MCF 10A (cell line): ENCODE data around the gene TMPRSS13. TPM values are rescaled to one million over a fixed set of nuclear protein-coding genes. Genes with fewer than 3 reads are reported as not detected.

Experiments
- BruUV-seq: library from RNA; stranded (reverse); fragments of 400-500 nt; replicated peaks from 2 replicates; lab custom pipeline; 2021; lab: Mats Ljungman, UMichigan
- CTCF ChIA-PET: fragments of 300-600 bp; sonication (Branson Sonifier 250); formaldehyde crosslinking; extraction: SDS; loops from one replicate; lab custom pipeline; 2021; ENCODE audit warnings: antibody characterized with exemption, inconsistent platforms; lab: Yijun Ruan, JAX
- POLR2A ChIA-PET: fragments of 300-600, 350-650 bp; sonication (Branson Sonifier 250); formaldehyde crosslinking; extraction: SDS; loops from one replicate; lab custom pipeline; 2020; ENCODE audit warnings: antibody characterized with exemption, inconsistent platforms; lab: Yijun Ruan, JAX
- DNase-seq: peaks from one replicate; pipeline ENCODE4 v3.0.0-alpha.2; 2018; ENCODE audit not compliant: unreplicated experiment
- H3K27ac Mint-ChIP-seq: one replicate; pipeline ENCODE4 v1.8.0; 2022; ENCODE audit warnings: mild to moderate bottlenecking, low read depth, mixed read lengths; ENCODE audit not compliant: unreplicated experiment
- H3K27me3 Mint-ChIP-seq: one replicate; pipeline ENCODE4 v1.8.0; 2022; ENCODE audit warnings: mixed read lengths; ENCODE audit not compliant: insufficient read depth, unreplicated experiment
- H3K36me3 Mint-ChIP-seq: one replicate; pipeline ENCODE4 v1.8.0; 2022; ENCODE audit warnings: mild to moderate bottlenecking, moderate library complexity, mixed read lengths; ENCODE audit not compliant: insufficient read depth, unreplicated experiment
- H3K4me1 Mint-ChIP-seq: one replicate; pipeline ENCODE4 v1.8.0; 2022; ENCODE audit warnings: mixed read lengths; ENCODE audit not compliant: insufficient read depth, unreplicated experiment
- H3K4me3 Mint-ChIP-seq: one replicate; pipeline ENCODE4 v1.8.0; 2022; ENCODE audit warnings: mild to moderate bottlenecking, moderate library complexity, mixed read lengths; ENCODE audit not compliant: unreplicated experiment
- H3K9me3 Mint-ChIP-seq: one replicate; pipeline ENCODE4 v1.8.0; 2022; ENCODE audit warnings: mixed read lengths; ENCODE audit not compliant: unreplicated experiment
- CTCF ChIP-seq: fragments of 200-600 bp; IDR thresholded peaks from one replicate; pipeline ENCODE4 v1.8.0; 2022; ENCODE audit warnings: antibody characterized with exemption, mild to moderate bottlenecking; ENCODE audit not compliant: unreplicated experiment
- intact Hi-C: fragments of 100-400 bp; cut with micrococcal nuclease; formaldehyde crosslinking; loops from 2 replicates; pipeline ENCODE4 v1.14.1; 2022
- total RNA-seq: library from RNA; stranded (reverse); gene quantifications from 2 replicates; pipeline ENCODE4 v1.2.3, GENCODE V29; 2022

TMPRSS13 gene
- total RNA-seq, 1 experiment from 2014 or later, result not detected

- no peaks in the 10 kb centered on the region for H3K4me1 Mint-ChIP-seq
- H3K4me3 Mint-ChIP-seq, result no peak overlapping the region
- no peak for DNase-seq
- H3K27me3 Mint-ChIP-seq, result peaks cover 46% of the 10 kb centered on the region
- intact Hi-C loops, result no loop called here
- CTCF ChIA-PET, result no interaction called here
- POLR2A ChIA-PET, result no interaction called here
- H3K27ac Mint-ChIP-seq, result no peak overlapping the region
- no peak for TF ChIP-seq CTCF
- H3K9me3 Mint-ChIP-seq, result no peaks in the 10 kb centered on the region
- BruUV-seq, result no TSS peak
- H3K36me3 Mint-ChIP-seq, result no peaks in the 10 kb centered on the region
These were observed 33.6 kb upstream of the TMPRSS13 start for GRCh38 chr11:117962826-117963225.

GRCh38 chr11:117961896-117962295 is 32.7 kb upstream of the TMPRSS13 start:
- intact Hi-C loops, result no loop called here
- BruUV-seq, result no TSS peak
- ChIA-PET POLR2A (interaction anchor here (1.2 kb wide), 1 partner anchor 16 kb away, joined by 4 read pairs; no protein-coding TSS in a partner anchor), CTCF (interaction anchor here (0.6 kb wide), 1 partner anchor 82 kb away, joined by 3 read pairs; no protein-coding TSS in a partner anchor)
- Mint-ChIP-seq H3K4me1 (no peaks in the 10 kb centered on the region), H3K9me3 (peaks cover 7% of the 10 kb centered on the region), H3K36me3 (no peaks in the 10 kb centered on the region), H3K4me3 (no peak overlapping the region), H3K27ac (no peak overlapping the region), H3K27me3 (peaks cover 56% of the 10 kb centered on the region)
- TF ChIP-seq CTCF, result no peak
- DNase-seq, result no peak

- no peak for DNase-seq
- ChIA-PET POLR2A (interaction anchor here (0.7 kb wide), 1 partner anchor 467 kb away, joined by 3 read pairs; no protein-coding TSS in a partner anchor), CTCF (interaction anchor here (0.5 to 1.9 kb wide), 4 partner anchors 14 to 176 kb away, joined by 3 to 9 read pairs (median 3); no protein-coding TSS in a partner anchor)
- Mint-ChIP-seq H3K27me3 (peaks cover 70% of the 10 kb centered on the region), H3K4me1 (no peaks in the 10 kb centered on the region), H3K27ac (no peak overlapping the region), H3K4me3 (no peak overlapping the region), H3K36me3 (no peaks in the 10 kb centered on the region), H3K9me3 (peaks cover 9% of the 10 kb centered on the region)
- TF ChIP-seq CTCF, result no peak
- intact Hi-C loops, result no loop called here
- BruUV-seq, result no TSS peak
These were observed 31.2 kb upstream of the TMPRSS13 start for GRCh38 chr11:117960406-117960805.

DNA sequence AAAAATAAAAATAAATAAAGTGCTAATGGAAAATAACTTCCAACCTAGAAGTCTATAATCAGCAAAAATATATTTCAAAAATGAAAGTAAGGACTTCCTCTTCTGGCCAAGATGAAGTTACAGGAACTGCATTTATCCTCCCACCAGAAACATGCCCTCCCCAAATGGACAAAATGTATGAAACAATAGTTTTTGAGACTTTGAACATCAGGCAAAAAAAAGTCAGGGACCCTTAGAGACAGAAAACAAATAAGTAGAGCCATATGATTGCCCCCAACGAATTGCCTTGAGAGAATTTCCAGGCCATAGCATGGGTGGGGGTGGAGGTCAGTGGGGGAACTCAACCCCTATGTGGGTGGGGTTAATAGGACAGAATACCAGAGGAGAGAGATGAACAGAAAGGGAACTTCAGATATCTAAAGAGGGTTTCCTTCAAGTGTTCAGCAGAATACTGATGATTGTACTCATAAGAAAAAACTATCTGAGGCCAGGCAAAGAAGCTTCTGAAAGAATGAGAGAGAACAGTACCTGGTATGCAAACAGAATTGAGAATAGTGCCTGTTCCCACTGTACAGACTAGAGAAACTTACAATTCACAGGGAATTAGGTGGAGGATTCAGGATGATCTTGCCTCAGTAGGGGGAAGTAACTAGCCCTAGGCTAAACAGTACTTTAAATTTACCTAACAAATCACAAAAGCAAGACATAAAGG is 30.4 kb upstream of the TMPRSS13 start:
- H3K4me3 Mint-ChIP-seq, result no peak overlapping the region
- intact Hi-C loops, result no loop called here
- TF ChIP-seq CTCF, result no peak
- ChIA-PET CTCF (interaction anchor here (0.7 to 1.9 kb wide), 3 partner anchors 13 to 177 kb away, joined by 3 to 9 read pairs (median 3); no protein-coding TSS in a partner anchor), POLR2A (interaction anchor here (0.6 kb wide), 1 partner anchor 1218 kb away, joined by 3 read pairs; no protein-coding TSS in a partner anchor)
- no peak for DNase-seq
- H3K27ac Mint-ChIP-seq, result no peak overlapping the region
- no TSS peak for BruUV-seq
- peaks cover 70% of the 10 kb centered on the region for H3K27me3 Mint-ChIP-seq
- H3K4me1 Mint-ChIP-seq, result no peaks in the 10 kb centered on the region
- H3K9me3 Mint-ChIP-seq, result peaks cover 9% of the 10 kb centered on the region
- H3K36me3 Mint-ChIP-seq, result no peaks in the 10 kb centered on the region
